Bronchial epithelial cell (primary cell): ENCODE data around the gene SLC25A22. TPM values are rescaled to one million over a fixed set of nuclear protein-coding genes. Genes with fewer than 3 reads are reported as not detected.

Experiments used
- DNase-seq: peaks from one replicate; pipeline ENCODE4 v3.0.0-alpha.2; 2010; ENCODE audit warnings: low read depth
- FAIRE-seq: peaks from 2 replicates; lab custom pipeline; 2011; peaks lifted over from hg19 to GRCh38; lab: Jason Lieb, UNC
- H3K27me3 ChIP-seq: 2 replicates; pipeline ENCODE4 v1.5.1; 2011; ENCODE audit warnings: low read length; ENCODE audit not compliant: control insufficient read depth, insufficient read depth
- H3K36me3 ChIP-seq: 2 replicates; pipeline ENCODE4 v1.5.1; 2011; ENCODE audit warnings: low read length; ENCODE audit not compliant: control insufficient read depth, insufficient read depth
- H3K4me3 ChIP-seq: 2 replicates; pipeline ENCODE4 v1.5.1; 2011; ENCODE audit warnings: mild to moderate bottlenecking, low read depth, low read length, control low read depth
- CTCF ChIP-seq: IDR thresholded peaks from 2 replicates; pipeline ENCODE4 v1.5.1; 2011; ENCODE audit warnings: mild to moderate bottlenecking, moderate library complexity, low read length, control low read depth, inconsistent platforms; ENCODE audit not compliant: insufficient read depth, severe bottlenecking
- total RNA-seq: library from RNA; depleted of rRNA; stranded (reverse); fragments of >200 nt; gene quantifications from 2 replicates; pipeline ENCODE4 v1.2.1, GENCODE V29; 2014

The SLC25A22 gene
- total RNA-seq, 1 donor from 2014 or later: 5.3 TPM

GRCh38 chr11:766936-767210, 31.2 kb downstream of the SLC25A22 start:
- peaks cover 49% of the 10 kb centered on the region for H3K36me3 ChIP-seq
- no peak overlapping the region for H3K4me3 ChIP-seq
- no peak for TF ChIP-seq CTCF
- DNase-seq (no peak), FAIRE-seq (no peak)
- no peaks in the 10 kb centered on the region for H3K27me3 ChIP-seq

GRCh38 chr11:766106-766935, 31.8 kb downstream of the SLC25A22 start:
- no peak for TF ChIP-seq CTCF
- DNase-seq (no peak), FAIRE-seq (no peak)
- Histone ChIP-seq H3K4me3 (no peak overlapping the region), H3K36me3 (peaks cover 44% of the 10 kb centered on the region), H3K27me3 (no peaks in the 10 kb centered on the region)

GRCh38 chr11:765802-766091, 32.3 kb downstream of the SLC25A22 start:
- TF ChIP-seq CTCF: no peak
- no peak for DNase-seq
- H3K4me3 ChIP-seq: no peak overlapping the region
- H3K36me3 ChIP-seq: peaks cover 39% of the 10 kb centered on the region
- no peaks in the 10 kb centered on the region for H3K27me3 ChIP-seq
- no peak for FAIRE-seq

GRCh38 chr11:765025-765801, 32.9 kb downstream of the SLC25A22 start:
- Histone ChIP-seq H3K27me3 (no peaks in the 10 kb centered on the region), H3K36me3 (peaks cover 35% of the 10 kb centered on the region), H3K4me3 (no peak overlapping the region)
- DNase-seq (peak; percentile 48), FAIRE-seq (no peak)
- TF ChIP-seq CTCF: peak; percentile 66

GRCh38 chr11:764322-765024, 33.6 kb downstream of the SLC25A22 start:
- TF ChIP-seq CTCF: no peak
- FAIRE-seq (no peak), DNase-seq (no peak)
- peaks cover 36% of the 10 kb centered on the region for H3K36me3 ChIP-seq
- H3K27me3 ChIP-seq: no peaks in the 10 kb centered on the region
- H3K4me3 ChIP-seq: no peak overlapping the region
